Measurements from ENCODE around the gene FUT4.
"Not testable (repeated sequence)": the region's sequence is repeated elsewhere in the genome, so short reads cannot be mapped to it uniquely, and the experiment has no call there.

Gene FUT4

GRCh38 chr11:94543695-94544645 lies at the start of gene FUT4:
Gene FUT4, plus strand, starts transcription at chr11:94543921. Its CDS starts 213 bp downstream, at chr11:94544134.
- DNase-seq = peak; percentile 59

GRCh38 chr11:94494126-94494680 lies 49.5 kb upstream of the FUT4 start:
- no peak for DNase-seq

- DNase-seq = no peak
Measured at GRCh38 chr11:94500181-94500580, 43.5 kb upstream of the FUT4 start.

- DNase-seq = no peak
Measured at GRCh38 chr11:94501522-94501921, 42.2 kb upstream of the FUT4 start.

GRCh38 chr11:94504689-94505293 lies 38.9 kb upstream of the FUT4 start:
- no peak for DNase-seq

GRCh38 chr11:94506513-94506912 lies 37.2 kb upstream of the FUT4 start:
- not testable (repeated sequence) for DNase-seq

- no peak for DNase-seq
Measured at GRCh38 chr11:94507485-94507884, 36.2 kb upstream of the FUT4 start.

- no peak for DNase-seq
Measured at GRCh38 chr11:94511932-94512781, 31.6 kb upstream of the FUT4 start, which contains the start of gene C11orf97. Gene C11orf97, plus strand, starts transcription at chr11:94512461. Its CDS starts 68 bp downstream, at chr11:94512529.

GRCh38 chr11:94513091-94513490 lies 30.6 kb upstream of the FUT4 start:
- no peak for DNase-seq

- DNase-seq = no peak
Measured at GRCh38 chr11:94515398-94515797, 28.3 kb upstream of the FUT4 start.

GRCh38 chr11:94516725-94517124 lies 27.0 kb upstream of the FUT4 start:
- no peak for DNase-seq

GRCh38 chr11:94518300-94518699 lies 25.4 kb upstream of the FUT4 start:
- DNase-seq = no peak

GRCh38 chr11:94519478-94520084 lies 24.1 kb upstream of the FUT4 start:
- no peak for DNase-seq

- no peak for DNase-seq
Measured at GRCh38 chr11:94521684-94522083, 22.0 kb upstream of the FUT4 start.

GRCh38 chr11:94524341-94524740 lies 19.4 kb upstream of the FUT4 start:
- no peak for DNase-seq

GRCh38 chr11:94525546-94526324 lies 18.0 kb upstream of the FUT4 start:
- no peak for DNase-seq

GRCh38 chr11:94526645-94527438 lies 16.9 kb upstream of the FUT4 start:
- no peak for DNase-seq

- DNase-seq = no peak
Measured at GRCh38 chr11:94528551-94528950, 15.2 kb upstream of the FUT4 start.

- no peak for DNase-seq
Measured at GRCh38 chr11:94532211-94532610, 11.5 kb upstream of the FUT4 start.

- DNase-seq = no peak
Measured at GRCh38 chr11:94533206-94533605, 10.5 kb upstream of the FUT4 start.

Measured in T1000 (cell line).